ENCODE results near the gene WTAP.
A peak's percentile ranks its signal among the peaks of the same experiment; 100 is the strongest.
"Not testable (repeated sequence)": the region's sequence is repeated elsewhere in the genome, so short reads cannot be mapped to it uniquely, and the experiment has no call there.

Gene WTAP

DNA sequence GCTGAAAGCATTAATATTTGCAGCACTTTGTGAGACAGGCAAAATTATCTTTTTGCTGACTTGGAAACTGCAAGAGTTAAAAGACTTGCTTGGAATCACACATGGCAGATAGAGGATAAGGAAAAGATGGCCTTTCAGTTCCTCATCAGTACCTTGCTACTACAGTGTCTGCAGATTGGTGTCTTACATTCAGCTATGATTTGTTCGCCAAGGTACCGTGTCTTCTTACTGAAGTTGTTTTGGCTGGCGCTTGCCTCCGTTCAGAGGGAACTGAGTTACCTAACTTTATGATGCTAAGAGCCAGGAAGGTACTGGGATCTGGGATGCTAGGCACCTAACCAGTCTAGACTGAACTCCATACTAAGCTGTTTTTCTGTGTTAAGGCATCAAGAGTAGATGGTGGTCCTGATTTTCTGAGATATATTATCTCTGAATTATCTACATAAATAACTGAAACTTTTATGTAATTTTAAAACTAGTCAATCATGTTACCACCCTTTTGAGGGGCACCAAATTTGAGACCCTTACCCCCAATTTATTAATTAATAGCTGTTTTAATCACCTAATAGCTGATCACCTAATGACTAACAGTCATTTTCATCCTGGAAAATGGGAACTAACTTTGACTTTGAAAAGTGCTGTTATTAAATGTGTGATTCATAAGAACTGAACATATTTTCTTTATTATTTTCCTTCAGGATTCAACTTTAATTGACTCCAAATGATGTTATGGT lies 2.5 kb downstream of the WTAP start:
- no peak for DNase-seq

- no peak for DNase-seq
Measured at GRCh38 chr6:159730332-159730676, 3.0 kb downstream of the WTAP start.

DNA sequence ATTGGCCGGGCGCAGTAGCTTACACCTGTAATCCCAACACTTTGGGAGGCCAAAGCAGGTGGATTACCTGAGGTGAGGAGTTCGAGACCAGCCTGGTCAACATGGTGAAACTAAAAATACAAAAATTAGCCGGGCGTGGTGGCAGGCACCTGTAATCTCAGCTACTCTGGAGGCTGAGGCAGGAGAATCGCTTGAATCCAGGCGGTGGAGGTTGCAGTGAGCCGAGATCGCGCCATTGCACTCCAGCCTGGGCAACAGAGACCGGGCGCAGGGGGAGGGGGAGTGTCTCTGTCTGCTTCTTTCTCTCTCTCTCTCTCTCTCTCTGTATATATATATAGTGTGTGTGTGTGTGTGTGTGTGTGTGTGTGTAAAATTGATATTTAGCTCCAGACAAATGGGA lies 5.2 kb downstream of the WTAP start:
- DNase-seq: not testable (repeated sequence)

GRCh38 chr6:159733395-159733794 lies 6.1 kb downstream of the WTAP start:
- DNase-seq: not testable (repeated sequence)

DNA sequence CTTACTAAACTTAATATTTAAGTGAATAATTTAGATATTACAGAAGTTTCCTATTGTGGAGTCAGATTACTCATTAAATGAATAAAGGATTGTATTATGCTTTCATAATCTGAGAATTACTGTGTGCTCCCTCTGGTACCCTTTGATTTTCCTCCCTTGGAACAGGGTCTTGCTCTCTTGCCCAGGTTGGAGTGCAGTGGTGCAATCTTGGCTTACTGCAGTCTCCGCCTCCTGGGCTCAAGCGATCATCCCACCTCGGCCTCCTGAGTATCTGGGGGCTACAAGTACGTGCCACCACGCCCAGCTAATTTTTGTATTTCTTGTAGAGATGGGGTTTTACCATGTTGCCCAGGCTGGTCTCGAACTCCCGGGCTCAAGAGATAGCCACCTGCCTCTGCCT lies 9.6 kb downstream of the WTAP start:
- DNase-seq: no peak

DNA sequence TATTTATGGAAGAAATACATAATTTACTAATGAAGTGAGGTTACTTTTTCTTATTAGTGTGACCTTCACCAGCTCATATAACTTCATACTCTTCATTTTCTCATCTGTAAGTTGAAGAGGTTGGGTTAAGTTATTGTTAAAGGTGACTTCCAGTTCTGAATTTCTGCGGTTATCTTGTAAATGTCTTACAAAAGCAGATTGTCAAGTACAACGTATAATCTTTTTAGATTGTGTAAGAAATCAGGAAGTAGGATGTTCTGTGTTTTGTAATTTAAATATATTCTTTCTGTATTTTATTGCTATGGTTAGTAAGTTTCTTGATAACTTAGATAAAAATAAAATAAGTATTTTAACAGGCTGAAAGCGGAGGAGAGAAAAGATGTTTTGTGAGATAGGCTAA lies 12.0 kb downstream of the WTAP start:
- no peak for DNase-seq

DNA sequence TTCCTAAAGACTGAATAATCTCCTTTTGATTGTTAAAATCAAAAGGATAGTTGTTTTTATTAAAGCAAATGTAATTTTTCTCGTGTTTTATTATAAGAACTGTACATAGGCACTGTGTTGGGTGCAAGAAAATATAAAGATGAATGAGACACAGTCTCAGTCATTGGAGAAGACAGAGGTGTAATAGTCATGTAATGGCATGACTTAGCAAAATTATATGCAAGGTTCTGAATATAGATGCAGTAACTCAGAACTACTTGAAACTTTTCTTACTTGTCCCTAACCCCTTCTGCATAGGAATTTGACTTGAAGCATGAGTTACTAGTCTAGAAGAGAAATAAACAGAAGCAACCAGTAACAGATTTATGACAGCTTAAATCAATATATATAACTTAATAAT lies 14.9 kb downstream of the WTAP start:
- no peak for DNase-seq

DNA sequence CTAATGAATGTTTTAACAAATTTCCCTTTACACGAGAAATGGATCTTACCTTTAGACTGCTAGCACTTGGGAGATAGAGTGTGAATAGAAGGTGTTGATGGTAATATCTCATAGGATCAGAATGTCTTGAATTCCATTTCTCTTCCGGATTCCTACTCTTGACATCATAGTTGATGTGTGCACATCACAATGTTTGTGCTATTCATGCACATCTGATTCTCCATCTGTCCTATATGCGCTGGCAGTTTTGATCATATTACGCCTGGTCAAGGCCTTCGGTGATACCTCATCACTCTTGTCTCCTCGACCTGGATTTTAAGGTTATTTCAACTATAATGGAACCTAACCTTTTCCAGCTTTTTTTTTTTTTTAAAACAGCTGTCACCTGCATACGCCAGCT lies 17.8 kb downstream of the WTAP start:
- DNase-seq: no peak

DNA sequence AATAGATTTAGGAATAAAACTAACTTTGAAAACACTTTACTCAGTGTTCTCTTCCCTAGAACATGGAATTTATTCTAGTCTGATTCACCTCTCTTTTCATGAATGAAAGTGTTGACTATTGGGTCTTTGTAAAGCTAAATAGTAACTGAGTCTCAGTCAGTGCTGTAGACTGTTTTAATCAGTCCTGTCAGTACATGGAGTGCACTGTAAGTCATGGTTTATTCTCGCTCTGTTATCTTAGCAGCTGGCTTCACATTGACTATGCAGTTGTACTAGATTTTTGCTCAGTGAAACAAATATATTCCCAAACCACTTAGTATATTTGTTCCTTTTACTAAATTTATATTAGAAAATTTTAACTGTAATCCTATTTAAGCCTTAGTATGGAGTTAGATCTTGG lies 19.5 kb downstream of the WTAP start:
- DNase-seq: no peak

GRCh38 chr6:159748127-159748526 lies 20.8 kb downstream of the WTAP start:
- DNase-seq: not testable (repeated sequence)

- no peak for DNase-seq
Measured at GRCh38 chr6:159751448-159751847, 24.1 kb downstream of the WTAP start.

- no peak for DNase-seq
Measured at GRCh38 chr6:159753081-159753872, 26.0 kb downstream of the WTAP start.

DNA sequence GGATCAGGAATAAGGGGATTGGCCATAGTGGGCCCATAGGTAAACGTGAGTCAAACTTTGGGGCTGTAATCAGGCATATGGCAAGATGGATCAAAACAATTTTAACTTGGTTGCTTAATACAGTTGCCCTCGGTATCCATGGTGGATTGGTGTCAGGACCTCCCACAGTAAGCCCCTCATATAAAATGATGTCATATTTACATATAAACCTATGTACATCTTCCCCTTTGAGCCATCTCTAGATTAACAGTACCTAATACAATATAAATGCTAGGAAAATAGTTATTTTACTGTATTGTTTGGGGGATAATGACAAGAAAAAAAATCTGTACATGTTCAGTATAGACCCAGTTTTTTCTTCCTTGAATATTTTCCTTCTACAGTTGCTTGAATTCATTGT lies 27.1 kb downstream of the WTAP start:
- no peak for DNase-seq

- DNase-seq: no peak
Measured at GRCh38 chr6:159754959-159755914, 27.9 kb downstream of the WTAP start.

GRCh38 chr6:159756508-159756907 lies 29.2 kb downstream of the WTAP start:
- DNase-seq: no peak

DNA sequence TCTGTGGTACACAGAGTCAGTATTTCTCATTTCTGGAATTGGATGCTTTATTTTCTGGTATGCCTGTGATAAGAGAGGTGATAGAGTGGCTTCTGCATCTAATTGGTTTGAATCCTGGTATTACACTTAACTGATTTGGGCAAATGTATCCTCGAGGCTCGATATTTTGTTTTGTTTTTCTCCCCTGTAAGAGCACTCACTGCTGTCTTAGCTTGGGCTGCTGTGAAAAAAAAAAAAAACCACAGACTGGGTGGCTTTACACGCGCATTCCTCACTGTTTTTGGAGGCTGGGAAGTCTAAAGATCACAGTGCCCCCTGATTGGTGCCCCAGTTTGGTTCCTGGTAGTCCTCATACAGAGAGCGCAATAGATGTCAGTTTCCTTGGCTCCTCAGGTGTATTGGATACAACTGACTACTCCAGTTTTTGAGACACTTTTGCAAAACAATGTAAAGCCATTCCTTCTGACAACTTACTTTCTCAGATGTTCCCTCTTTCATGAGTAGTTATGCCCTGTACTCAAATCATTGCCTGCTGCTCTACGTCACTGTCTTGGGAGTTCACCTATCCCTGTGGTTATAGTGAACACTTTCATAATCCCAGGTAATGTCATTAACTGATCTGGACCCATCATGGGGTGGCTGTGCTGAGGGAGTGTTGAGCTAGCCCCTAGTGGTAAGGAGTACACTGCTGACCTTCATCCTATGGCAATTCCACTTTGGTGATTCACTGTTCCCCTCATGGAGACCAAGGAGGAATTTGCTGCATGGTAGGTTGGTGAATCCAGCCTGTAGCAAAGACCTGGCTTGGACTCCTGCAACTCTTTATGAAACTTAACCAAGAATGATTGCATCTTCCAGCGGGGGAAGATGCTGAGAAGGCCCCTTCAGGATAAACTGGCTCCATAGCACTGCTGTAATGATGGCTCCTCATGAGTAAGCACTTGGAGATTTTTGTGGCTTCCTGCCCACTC lies 31.0 kb downstream of the WTAP start:
- DNase-seq: no peak

DNA sequence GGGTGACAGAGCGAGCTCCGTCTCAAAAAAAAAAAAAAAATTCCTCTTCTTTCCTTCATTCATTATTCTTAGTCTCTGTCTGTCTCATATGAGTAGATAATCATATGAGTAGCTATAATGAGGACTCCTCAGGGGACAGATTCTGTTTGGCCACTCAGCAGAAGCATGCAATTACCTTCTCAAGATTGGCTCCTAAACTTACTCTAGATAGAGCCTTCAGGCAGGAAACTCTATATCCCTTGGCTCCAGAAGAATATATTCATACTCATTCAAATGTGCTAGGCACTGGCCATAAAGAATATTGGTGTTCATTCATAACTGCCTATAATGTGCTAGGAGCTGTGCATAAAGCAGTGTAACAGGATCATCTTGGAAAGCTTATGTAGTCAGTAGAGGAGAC lies 32.3 kb downstream of the WTAP start:
- DNase-seq: no peak

- DNase-seq: no peak
Measured at GRCh38 chr6:159760602-159761057, 33.3 kb downstream of the WTAP start.

DNA sequence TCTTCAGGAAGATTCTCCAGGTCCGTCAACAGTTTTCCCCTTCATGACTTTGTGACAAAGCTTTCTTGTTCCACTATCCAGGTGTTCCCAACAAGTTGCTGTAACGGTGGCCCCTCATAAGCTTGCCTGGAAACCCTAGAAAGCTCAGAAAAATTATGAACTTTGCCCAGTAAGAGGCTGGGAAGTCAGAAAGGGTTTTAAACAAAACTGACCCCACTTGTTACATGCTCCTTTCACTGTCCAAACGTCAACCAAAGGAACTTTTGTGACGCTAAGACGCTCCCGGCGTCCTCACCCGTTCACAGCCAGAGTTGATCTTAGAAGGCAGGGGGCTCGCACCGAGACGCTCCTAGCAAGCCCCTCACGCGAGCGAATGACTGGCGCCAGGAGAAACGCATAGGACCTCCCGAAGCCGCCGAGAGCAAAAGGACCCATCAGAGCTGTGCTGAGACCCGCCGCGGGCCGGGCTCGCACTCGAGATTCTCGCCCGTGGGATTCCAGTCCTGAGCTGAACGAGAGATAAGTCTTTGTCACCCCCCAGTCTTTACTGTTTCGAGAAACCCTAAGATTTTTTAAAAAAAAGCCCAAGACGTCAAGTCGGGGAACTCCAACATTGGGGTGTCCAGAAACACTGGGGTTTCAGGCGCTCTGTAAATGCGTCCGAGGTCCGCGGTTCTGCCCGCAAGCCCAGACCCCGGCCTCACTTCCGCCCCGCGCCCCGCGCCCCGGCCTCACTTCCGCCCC lies 34.0 kb downstream of the WTAP start:
- DNase-seq: no peak

DNA sequence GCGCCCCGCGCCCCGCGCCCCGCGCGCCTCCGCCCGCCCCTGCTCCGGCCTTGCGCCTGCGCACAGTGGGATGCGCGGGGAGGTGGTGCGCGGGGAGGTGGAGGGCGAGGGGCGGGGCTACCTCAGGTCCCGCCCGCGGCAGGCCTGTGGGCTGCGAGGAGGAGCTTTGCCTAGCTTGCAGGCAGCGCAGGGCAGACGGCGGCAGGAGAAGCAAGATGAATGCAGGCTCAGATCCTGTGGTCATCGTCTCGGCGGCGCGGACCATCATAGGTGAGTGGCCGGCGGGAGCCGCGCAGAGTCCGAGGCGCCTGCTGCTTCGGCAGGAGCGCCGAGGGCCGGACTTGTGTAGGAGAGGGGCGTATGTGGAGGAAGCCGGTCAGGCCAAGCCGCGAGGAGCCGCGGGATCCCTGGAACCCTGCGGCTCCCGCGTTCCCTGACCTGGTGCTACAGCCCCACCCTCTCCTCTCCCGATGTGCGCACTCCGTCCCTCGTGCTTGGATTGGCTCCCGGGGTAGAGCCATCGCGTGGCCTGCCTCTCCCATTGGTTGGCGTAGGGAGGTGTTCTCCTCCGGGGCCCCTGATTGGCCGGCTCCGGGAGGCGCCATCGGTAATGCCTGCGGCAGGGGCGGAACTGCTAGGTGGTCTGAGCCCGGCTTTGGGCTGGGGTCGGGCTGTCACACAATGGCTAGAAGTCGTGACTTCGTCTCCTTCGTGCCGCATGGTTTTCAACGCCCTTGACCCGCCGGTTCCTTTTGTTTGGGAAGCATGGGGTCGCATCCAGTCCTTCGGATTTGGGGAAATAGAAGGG lies 34.8 kb downstream of the WTAP start, which contains the start of gene ACAT2:
Gene ACAT2, plus strand, starts transcription at position 173 of the 808 bp plus-strand sequence. Its CDS starts 43 bp downstream, at position 216.
- peak; percentile 85 for DNase-seq

Measured in NCI-H1930 (cell line).